Astrocyte (in vitro differentiated cells and primary cell): Measurements from ENCODE around the gene SSBP3. TPM values are rescaled to one million over a fixed set of nuclear protein-coding genes. Genes with fewer than 3 reads are reported as not detected.

ENCODE experiments used
- DNase-seq: peaks from one replicate; pipeline ENCODE4 v3.0.0-alpha.2; 2010; ENCODE audit warnings: low read depth
- FAIRE-seq: peaks from 2 replicates; lab custom pipeline; 2011; peaks lifted over from hg19 to GRCh38; lab: Jason Lieb, UNC
- H2AFZ ChIP-seq: 2 replicates; pipeline ENCODE4 v1.6.0; 2012; ENCODE audit warnings: low read depth, low read length, inconsistent platforms
- H3K27ac ChIP-seq: 2 replicates; pipeline ENCODE4 v1.5.1; 2011; ENCODE audit warnings: low read depth, low read length, inconsistent platforms
- H3K27me3 ChIP-seq: 2 replicates; pipeline ENCODE4 v1.6.0; 2011; ENCODE audit warnings: low read length, inconsistent platforms; ENCODE audit not compliant: insufficient read depth
- H3K36me3 ChIP-seq: 2 replicates; pipeline ENCODE4 v1.5.1; 2011; ENCODE audit warnings: low read length, inconsistent platforms; ENCODE audit not compliant: insufficient read depth
- H3K4me1 ChIP-seq: 2 replicates; pipeline ENCODE4 v1.5.1; 2011; ENCODE audit warnings: low read length, inconsistent platforms; ENCODE audit not compliant: insufficient read depth
- H3K4me2 ChIP-seq: 2 replicates; pipeline ENCODE4 v1.6.0; 2012; ENCODE audit warnings: low read length, inconsistent platforms
- H3K4me3 ChIP-seq: 2 replicates; pipeline ENCODE4 v1.5.1; 2011; ENCODE audit warnings: low read depth, mild to moderate bottlenecking, low read length, inconsistent platforms; ENCODE audit not compliant: insufficient read depth
- H3K79me2 ChIP-seq: 2 replicates; pipeline ENCODE4 v1.6.0; 2012; ENCODE audit warnings: mild to moderate bottlenecking, low read length, inconsistent platforms; ENCODE audit not compliant: insufficient read depth
- H3K9ac ChIP-seq: 2 replicates; pipeline ENCODE4 v1.6.0; 2012; ENCODE audit warnings: mild to moderate bottlenecking, low read length, inconsistent platforms
- H3K9me3 ChIP-seq: 2 replicates; pipeline ENCODE4 v1.5.1; 2012; ENCODE audit warnings: low read depth, mild to moderate bottlenecking, low read length, inconsistent platforms; ENCODE audit not compliant: insufficient read depth
- H4K20me1 ChIP-seq: 2 replicates; pipeline ENCODE4 v1.6.0; 2012; ENCODE audit warnings: low read length, inconsistent platforms; ENCODE audit not compliant: insufficient read depth
- H3K27ac Mint-ChIP-seq: one replicate; pipeline ENCODE4 v1.8.0; 2021; ENCODE audit warnings: mild to moderate bottlenecking, mixed read lengths; ENCODE audit not compliant: unreplicated experiment
- H3K27me3 Mint-ChIP-seq: one replicate; pipeline ENCODE4 v1.8.0; 2021; ENCODE audit warnings: low read depth, mixed read lengths; ENCODE audit not compliant: unreplicated experiment
- H3K36me3 Mint-ChIP-seq: one replicate; pipeline ENCODE4 v1.8.0; 2021; ENCODE audit warnings: low read depth, mixed read lengths; ENCODE audit not compliant: unreplicated experiment
- H3K4me1 Mint-ChIP-seq: one replicate; pipeline ENCODE4 v1.8.0; 2021; ENCODE audit warnings: low read depth, mixed read lengths; ENCODE audit not compliant: unreplicated experiment
- H3K4me3 Mint-ChIP-seq: one replicate; pipeline ENCODE4 v1.8.0; 2021; ENCODE audit warnings: mild to moderate bottlenecking, moderate library complexity, mixed read lengths; ENCODE audit not compliant: unreplicated experiment
- H3K9me3 Mint-ChIP-seq: one replicate; pipeline ENCODE4 v1.8.0; 2021; ENCODE audit warnings: mild to moderate bottlenecking, mixed read lengths; ENCODE audit not compliant: unreplicated experiment
- EZH2 ChIP-seq: IDR thresholded peaks from 2 replicates; pipeline ENCODE4 v1.6.1; 2012; ENCODE audit warnings: mild to moderate bottlenecking, low read length, inconsistent platforms; ENCODE audit not compliant: insufficient read depth
- total RNA-seq: library from RNA; stranded (reverse); gene quantifications from 2 replicates; pipeline ENCODE4 v1.2.1, GENCODE V29; 2021
- TF ChIP-seq, protein P1 (sequence below): IDR thresholded peaks from 2 replicates; pipeline ENCODE4 v1.5.1; 2011; ENCODE audit warnings: low read depth, mild to moderate bottlenecking, inconsistent platforms, low read length, moderate library complexity; ENCODE audit not compliant: insufficient read depth

Gene SSBP3
- total RNA-seq, 1 donor from 2014 or later = 89.8 TPM

- Mint-ChIP-seq H3K27me3 (no peaks in the 10 kb centered on the region), H3K4me3 (no peak overlapping the region), H3K27ac (peak overlapping the region; percentile 8), H3K9me3 (peaks cover 2% of the 10 kb centered on the region), H3K4me1 (peaks cover 52% of the 10 kb centered on the region), H3K36me3 (peaks cover 9% of the 10 kb centered on the region)
- Histone ChIP-seq H3K9me3 (no peaks in the 10 kb centered on the region), H3K4me1 (peaks cover 20% of the 10 kb centered on the region), H4K20me1 (peaks cover 52% of the 10 kb centered on the region), H3K36me3 (no peaks in the 10 kb centered on the region), H3K79me2 (peaks cover 39% of the 10 kb centered on the region), H3K9ac (no peak overlapping the region), H3K4me3 (no peak overlapping the region), H3K27me3 (no peaks in the 10 kb centered on the region), H3K4me2 (no peak overlapping the region), H2AFZ (no peak overlapping the region), H3K27ac (no peak overlapping the region)
- FAIRE-seq (no peak), DNase-seq (no peak)
- no peak for TF ChIP-seq EZH2
- TF ChIP-seq, protein P1, sequence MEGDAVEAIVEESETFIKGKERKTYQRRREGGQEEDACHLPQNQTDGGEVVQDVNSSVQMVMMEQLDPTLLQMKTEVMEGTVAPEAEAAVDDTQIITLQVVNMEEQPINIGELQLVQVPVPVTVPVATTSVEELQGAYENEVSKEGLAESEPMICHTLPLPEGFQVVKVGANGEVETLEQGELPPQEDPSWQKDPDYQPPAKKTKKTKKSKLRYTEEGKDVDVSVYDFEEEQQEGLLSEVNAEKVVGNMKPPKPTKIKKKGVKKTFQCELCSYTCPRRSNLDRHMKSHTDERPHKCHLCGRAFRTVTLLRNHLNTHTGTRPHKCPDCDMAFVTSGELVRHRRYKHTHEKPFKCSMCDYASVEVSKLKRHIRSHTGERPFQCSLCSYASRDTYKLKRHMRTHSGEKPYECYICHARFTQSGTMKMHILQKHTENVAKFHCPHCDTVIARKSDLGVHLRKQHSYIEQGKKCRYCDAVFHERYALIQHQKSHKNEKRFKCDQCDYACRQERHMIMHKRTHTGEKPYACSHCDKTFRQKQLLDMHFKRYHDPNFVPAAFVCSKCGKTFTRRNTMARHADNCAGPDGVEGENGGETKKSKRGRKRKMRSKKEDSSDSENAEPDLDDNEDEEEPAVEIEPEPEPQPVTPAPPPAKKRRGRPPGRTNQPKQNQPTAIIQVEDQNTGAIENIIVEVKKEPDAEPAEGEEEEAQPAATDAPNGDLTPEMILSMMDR = no peak
Observed at GRCh38 chr1:54338464-54338863, 67.7 kb downstream of the SSBP3 start.

- Mint-ChIP-seq H3K4me3 (no peak overlapping the region), H3K27me3 (no peaks in the 10 kb centered on the region), H3K27ac (no peak overlapping the region), H3K4me1 (peaks cover 51% of the 10 kb centered on the region), H3K36me3 (peaks cover 9% of the 10 kb centered on the region), H3K9me3 (peaks cover 2% of the 10 kb centered on the region)
- Histone ChIP-seq H3K4me1 (peaks cover 20% of the 10 kb centered on the region), H4K20me1 (peaks cover 48% of the 10 kb centered on the region), H3K4me3 (no peak overlapping the region), H3K9me3 (no peaks in the 10 kb centered on the region), H2AFZ (no peak overlapping the region), H3K27ac (no peak overlapping the region), H3K4me2 (no peak overlapping the region), H3K27me3 (no peaks in the 10 kb centered on the region), H3K36me3 (no peaks in the 10 kb centered on the region), H3K9ac (no peak overlapping the region), H3K79me2 (peaks cover 41% of the 10 kb centered on the region)
- no peak for TF ChIP-seq EZH2
- TF ChIP-seq, protein P1 = no peak
- DNase-seq = no peak
- no peak for FAIRE-seq
Observed at GRCh38 chr1:54337928-54338327, 68.3 kb downstream of the SSBP3 start.

- H3K9me3 ChIP-seq = no peaks in the 10 kb centered on the region
- no peak overlapping the region for H3K4me3 ChIP-seq
- no peaks in the 10 kb centered on the region for H3K27me3 ChIP-seq
- H3K79me2 ChIP-seq = peaks cover 40% of the 10 kb centered on the region
- H2AFZ ChIP-seq = no peak overlapping the region
- no peak overlapping the region for H3K4me2 ChIP-seq
- peaks cover 2% of the 10 kb centered on the region for H3K9me3 Mint-ChIP-seq
- no peak overlapping the region for H3K27ac Mint-ChIP-seq
- H3K4me3 Mint-ChIP-seq = no peak overlapping the region
- peaks cover 53% of the 10 kb centered on the region for H4K20me1 ChIP-seq
- H3K9ac ChIP-seq = no peak overlapping the region
- H3K36me3 ChIP-seq = no peaks in the 10 kb centered on the region
- FAIRE-seq (no peak), DNase-seq (no peak)
- H3K4me1 Mint-ChIP-seq = peaks cover 47% of the 10 kb centered on the region
- no peaks in the 10 kb centered on the region for H3K27me3 Mint-ChIP-seq
- peaks cover 20% of the 10 kb centered on the region for H3K4me1 ChIP-seq
- no peak for TF ChIP-seq EZH2
- TF ChIP-seq, protein P1 = no peak
- H3K36me3 Mint-ChIP-seq = peaks cover 11% of the 10 kb centered on the region
- H3K27ac ChIP-seq = no peak overlapping the region
Observed at GRCh38 chr1:54337034-54337433, 69.2 kb downstream of the SSBP3 start.
